Fibroblast of lung (primary cell): Measurements from ENCODE around the gene MYADML2. TPM values are rescaled to one million over a fixed set of nuclear protein-coding genes. Genes with fewer than 3 reads are reported as not detected.

Experiments
- DNase-seq, 2 donors: peaks; one replicate each; pipeline versions ENCODE4 v3.0.0 to v3.0.0-alpha.2; 2010; ENCODE audit warnings: low read depth in 2 of 2
- H2AFZ ChIP-seq: 2 replicates; pipeline ENCODE4 v1.5.1; 2012; ENCODE audit warnings: low read length, control low read depth, inconsistent platforms
- H3K27ac ChIP-seq: 2 replicates; pipeline ENCODE4 v1.5.1; 2011; ENCODE audit warnings: low read length, control low read depth; ENCODE audit not compliant: insufficient read depth
- H3K27me3 ChIP-seq: 2 replicates; pipeline ENCODE4 v1.5.1; 2011; ENCODE audit warnings: mild to moderate bottlenecking, low read length; ENCODE audit not compliant: control insufficient read depth, insufficient read depth
- H3K36me3 ChIP-seq: 2 replicates; pipeline ENCODE4 v1.5.1; 2011; ENCODE audit warnings: low read length; ENCODE audit not compliant: control insufficient read depth, insufficient read depth
- H3K4me1 ChIP-seq: 2 replicates; pipeline ENCODE4 v1.5.1; 2011; ENCODE audit warnings: low read length; ENCODE audit not compliant: control insufficient read depth, insufficient read depth; ENCODE audit errors: extremely low read depth
- H3K4me2 ChIP-seq: 2 replicates; pipeline ENCODE4 v1.5.1; 2011; ENCODE audit warnings: low read length, control low read depth; ENCODE audit not compliant: insufficient read depth; ENCODE audit errors: extremely low read depth
- H3K4me3 ChIP-seq, 4 experiments: fragments of 200-600 bp in 1 of 4; sonication (generic) in 1 of 4; replicated peaks in 1 of 4; 2 replicates each; pipeline ENCODE4 v1.5.1; 2011 to 2016; ENCODE audit warnings: low read length in 4 of 4, low read depth in 3 of 4, mild to moderate bottlenecking in 3 of 4, control low read depth in 2 of 4, inconsistent platforms in 1 of 4, mixed read lengths in 1 of 4; ENCODE audit not compliant: insufficient read depth in 1 of 4; ENCODE audit errors: control extremely low read depth in 1 of 4
- H3K79me2 ChIP-seq: 2 replicates; pipeline ENCODE4 v1.5.1; 2012; ENCODE audit warnings: mild to moderate bottlenecking, low read length, inconsistent platforms; ENCODE audit not compliant: control insufficient read depth, insufficient read depth
- H3K9ac ChIP-seq: 2 replicates; pipeline ENCODE4 v1.5.1; 2011; ENCODE audit warnings: mild to moderate bottlenecking, low read length, control low read depth; ENCODE audit not compliant: insufficient read depth
- H3K9me3 ChIP-seq: 2 replicates; pipeline ENCODE4 v1.5.1; 2012; ENCODE audit warnings: low read depth, low read length; ENCODE audit not compliant: control insufficient read depth, insufficient read depth
- H4K20me1 ChIP-seq: 2 replicates; pipeline ENCODE4 v1.5.1; 2011; ENCODE audit warnings: low read length; ENCODE audit not compliant: control insufficient read depth, insufficient read depth; ENCODE audit errors: extremely low read depth
- CTCF ChIP-seq, 2 donors: IDR thresholded peaks in 1 of 2; conservative IDR thresholded peaks in 1 of 2; 1 replicate in 1 of 2; 2 replicates in 1 of 2; pipeline ENCODE4 v1.5.1; 2011 to 2012; ENCODE audit warnings: low read length in 2 of 2, control low read depth in 1 of 2, inconsistent platforms in 1 of 2, low read depth in 1 of 2, mild to moderate bottlenecking in 1 of 2
- EZH2 ChIP-seq: IDR thresholded peaks from 2 replicates; pipeline ENCODE4 v1.5.1; 2012; ENCODE audit warnings: low read length, control low read depth, mild to moderate bottlenecking; ENCODE audit errors: missing control alignments
- polyA plus RNA-seq, 2 donors: library from polyadenylated mRNA; depleted of rRNA in 1 of 2; stranded (reverse) in 1 of 2; unstranded in 1 of 2; fragments of >200 nt; gene quantifications; 2 replicates each; pipeline ENCODE4 v1.2.1, GENCODE V29; 2011 to 2012; ENCODE audit warnings: missing spikeins in 1 of 2
- total RNA-seq: library from RNA; depleted of rRNA; stranded (reverse); fragments of >200 nt; gene quantifications from 2 replicates; pipeline ENCODE4 v1.2.1, GENCODE V29; 2014

The MYADML2 gene
- total and polyA plus RNA-seq, 2 donors (not counting 1 experiment from before 2014, with no cell fraction given), result not detected

DNA sequence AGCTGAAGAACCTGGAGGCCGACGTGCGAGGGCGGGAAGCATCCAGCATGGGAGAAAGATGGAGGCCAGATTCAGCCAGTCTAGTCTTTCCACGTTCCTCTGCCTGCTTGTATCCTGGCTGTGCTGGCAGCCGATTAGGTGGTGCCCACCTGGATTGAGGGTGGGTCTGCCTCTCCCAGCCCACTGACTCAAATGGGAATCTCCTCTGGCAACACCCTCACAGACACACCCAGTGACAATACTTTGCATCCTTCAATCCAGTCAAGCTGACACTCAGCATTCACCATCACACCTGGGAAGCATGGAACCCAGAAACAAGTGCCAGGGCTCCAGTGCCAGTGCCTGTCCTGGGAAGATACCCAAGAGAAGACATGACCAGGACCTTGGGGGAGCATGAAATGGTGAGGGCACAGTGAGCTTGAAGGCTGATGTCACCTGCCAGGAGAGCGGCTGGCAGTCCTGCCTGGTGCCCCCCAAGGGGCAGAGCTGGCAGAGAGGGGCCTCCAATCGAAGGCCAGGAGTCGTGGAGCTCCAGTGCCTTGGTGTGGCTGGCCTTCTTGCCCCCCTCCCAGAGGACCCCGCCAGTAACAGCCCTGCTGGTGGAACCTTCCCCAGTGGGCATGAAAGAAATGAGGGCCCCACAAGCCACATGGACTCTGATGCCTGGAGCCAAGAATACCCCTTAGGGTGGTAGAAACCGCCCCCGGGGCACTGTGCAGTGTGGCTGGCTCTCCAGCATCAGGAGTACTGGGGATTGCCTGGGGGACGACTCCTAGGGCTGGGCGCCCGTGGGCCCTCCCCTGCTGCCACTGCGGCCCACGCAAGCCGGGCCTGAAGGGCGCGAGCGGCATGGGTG, 45.6 kb downstream of the MYADML2 start:
- Histone ChIP-seq H4K20me1 (no peaks in the 10 kb centered on the region), H2AFZ (no peak overlapping the region), H3K36me3 (peaks cover 31% of the 10 kb centered on the region), H3K4me3 (peak overlapping the region in 1 of 4 experiments; percentile 32), H3K4me2 (peak overlapping the region; percentile 25), H3K27me3 (no peaks in the 10 kb centered on the region), H3K9ac (no peak overlapping the region), H3K27ac (no peak overlapping the region), H3K79me2 (no peaks in the 10 kb centered on the region), H3K9me3 (no peaks in the 10 kb centered on the region), H3K4me1 (no peaks in the 10 kb centered on the region)
- TF ChIP-seq CTCF (conservative IDR thresholded peaks at IDR 0.05 in 1 of 2, IDR thresholded peaks at IDR 0.05 in 1 of 2; ENCODE audit: low read depth in 1 of 2, low read length in 2 of 2), result no peak
- TF ChIP-seq EZH2, result no peak
- DNase-seq, result no peak

GRCh38 chr17:81900181-81900820, 46.7 kb downstream of the MYADML2 start:
- peaks cover 27% of the 10 kb centered on the region for H3K36me3 ChIP-seq
- H3K4me1 ChIP-seq, result no peaks in the 10 kb centered on the region
- no peak for DNase-seq
- no peaks in the 10 kb centered on the region for H4K20me1 ChIP-seq
- no peaks in the 10 kb centered on the region for H3K79me2 ChIP-seq
- H3K4me2 ChIP-seq, result no peak overlapping the region
- no peak overlapping the region for H3K4me3 ChIP-seq
- TF ChIP-seq EZH2, result no peak
- TF ChIP-seq CTCF (conservative IDR thresholded peaks at IDR 0.05 in 1 of 2, IDR thresholded peaks at IDR 0.05 in 1 of 2; ENCODE audit: low read depth in 1 of 2, low read length in 2 of 2), result no peak
- H3K9ac ChIP-seq, result no peak overlapping the region
- no peak overlapping the region for H2AFZ ChIP-seq
- no peaks in the 10 kb centered on the region for H3K27me3 ChIP-seq
- H3K27ac ChIP-seq, result no peak overlapping the region
- no peaks in the 10 kb centered on the region for H3K9me3 ChIP-seq

DNA sequence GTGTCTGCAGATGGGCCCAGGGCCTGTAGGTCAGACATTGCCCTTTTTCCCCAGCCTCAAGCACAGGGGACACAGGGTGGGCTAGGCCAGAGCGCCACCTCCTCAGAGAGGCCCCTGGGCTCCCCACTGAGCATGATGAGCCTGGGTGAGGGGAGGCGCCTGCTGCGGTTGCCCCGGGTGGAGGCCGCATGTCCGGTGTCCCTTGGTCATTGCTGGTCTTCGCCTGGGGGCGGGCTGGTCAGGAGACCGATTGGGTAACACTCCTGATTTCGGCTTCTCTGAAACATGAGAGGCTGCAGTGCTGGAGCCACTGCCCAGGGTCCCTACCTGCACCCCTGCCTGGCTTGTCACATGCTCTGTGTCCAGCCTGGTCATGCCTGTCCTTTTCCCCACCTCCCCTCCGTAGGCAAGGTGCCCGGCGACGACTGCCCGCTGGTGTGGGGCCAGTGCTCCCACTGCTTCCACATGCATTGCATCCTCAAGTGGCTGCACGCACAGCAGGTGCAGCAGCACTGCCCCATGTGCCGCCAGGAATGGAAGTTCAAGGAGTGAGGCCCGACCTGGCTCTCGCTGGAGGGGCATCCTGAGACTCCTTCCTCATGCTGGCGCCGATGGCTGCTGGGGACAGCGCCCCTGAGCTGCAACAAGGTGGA, 47.4 kb downstream of the MYADML2 start:
- H3K9me3 ChIP-seq, result no peaks in the 10 kb centered on the region
- no peak overlapping the region for H3K4me2 ChIP-seq
- no peaks in the 10 kb centered on the region for H4K20me1 ChIP-seq
- no peaks in the 10 kb centered on the region for H3K79me2 ChIP-seq
- no peak overlapping the region for H3K4me3 ChIP-seq
- H2AFZ ChIP-seq, result no peak overlapping the region
- no peak overlapping the region for H3K27ac ChIP-seq
- H3K9ac ChIP-seq, result no peak overlapping the region
- TF ChIP-seq EZH2, result no peak
- no peak for TF ChIP-seq CTCF (conservative IDR thresholded peaks at IDR 0.05 in 1 of 2, IDR thresholded peaks at IDR 0.05 in 1 of 2; ENCODE audit: low read depth in 1 of 2, low read length in 2 of 2)
- H3K4me1 ChIP-seq, result no peaks in the 10 kb centered on the region
- DNase-seq, result no peak
- H3K36me3 ChIP-seq, result peaks cover 25% of the 10 kb centered on the region
- no peaks in the 10 kb centered on the region for H3K27me3 ChIP-seq
